H9 (cell line): Measurements from ENCODE around the gene UGT3A1. TPM values are rescaled to one million over a fixed set of nuclear protein-coding genes. Genes with fewer than 3 reads are reported as not detected.

ENCODE experiments used
- DNase-seq: peaks from one replicate; pipeline ENCODE4 v3.0.0-alpha.2; 2017
- H2AFZ ChIP-seq: one replicate; pipeline ENCODE4 v1.6.1; 2013; ENCODE audit warnings: mild to moderate bottlenecking, low read length, control low read depth, moderate library complexity
- H2AK5ac ChIP-seq: 2 replicates; pipeline ENCODE4 v1.6.1; 2013; ENCODE audit warnings: low read length, control low read depth, mixed read lengths; ENCODE audit not compliant: insufficient read length
- H2BK120ac ChIP-seq: one replicate; pipeline ENCODE4 v1.6.1; 2013; ENCODE audit warnings: low read depth, mild to moderate bottlenecking, low read length, control low read depth, inconsistent platforms; ENCODE audit not compliant: poor library complexity, severe bottlenecking
- H2BK12ac ChIP-seq: 2 replicates; pipeline ENCODE4 v1.6.1; 2013; ENCODE audit warnings: low read length, control low read depth, mixed read lengths, low read depth; ENCODE audit not compliant: insufficient read length
- H2BK15ac ChIP-seq: 2 replicates; pipeline ENCODE4 v1.6.1; 2013; ENCODE audit warnings: low read depth, low read length, control low read depth
- H2BK20ac ChIP-seq: one replicate; pipeline ENCODE4 v1.6.1; 2013; ENCODE audit warnings: low read depth, mild to moderate bottlenecking, low read length, control low read depth, inconsistent platforms; ENCODE audit not compliant: poor library complexity, severe bottlenecking
- H2BK5ac ChIP-seq: 2 replicates; pipeline ENCODE4 v1.6.1; 2013; ENCODE audit warnings: low read length, control low read depth, mixed read lengths; ENCODE audit not compliant: insufficient read length
- H3K14ac ChIP-seq: 2 replicates; pipeline ENCODE4 v1.6.1; 2013; ENCODE audit warnings: low read length, control low read depth; ENCODE audit not compliant: insufficient read depth
- H3K18ac ChIP-seq: 2 replicates; pipeline ENCODE4 v1.6.1; 2013; ENCODE audit warnings: low read depth, mild to moderate bottlenecking, mixed read lengths, low read length, control low read depth; ENCODE audit not compliant: insufficient read length
- H3K23ac ChIP-seq: 2 replicates; pipeline ENCODE4 v1.6.1; 2013; ENCODE audit warnings: low read length, control low read depth, mixed read lengths, low read depth; ENCODE audit not compliant: insufficient read length
- H3K23me2 ChIP-seq: 2 replicates; pipeline ENCODE4 v1.6.1; 2013; ENCODE audit warnings: low read depth, mild to moderate bottlenecking, mixed read lengths, low read length, control low read depth; ENCODE audit not compliant: insufficient read length, poor library complexity, severe bottlenecking
- H3K27ac ChIP-seq: 2 replicates; pipeline ENCODE4 v1.5.1; 2013; ENCODE audit warnings: low read length, control low read depth, mixed read lengths, low read depth; ENCODE audit not compliant: insufficient read length
- H3K27me3 ChIP-seq: 2 replicates; pipeline ENCODE4 v1.6.1; 2013; ENCODE audit warnings: low read length, control low read depth, inconsistent platforms; ENCODE audit not compliant: insufficient read depth
- H3K4ac ChIP-seq: 2 replicates; pipeline ENCODE4 v1.6.1; 2013; ENCODE audit warnings: low read depth, mild to moderate bottlenecking, control low read depth, inconsistent platforms, low read length, moderate library complexity
- H3K4me1 ChIP-seq: 2 replicates; pipeline ENCODE4 v1.6.1; 2013; ENCODE audit warnings: low read length, control low read depth, inconsistent platforms; ENCODE audit not compliant: insufficient read depth
- H3K4me2 ChIP-seq: 2 replicates; pipeline ENCODE4 v1.6.1; 2013; ENCODE audit warnings: low read length, control low read depth, mixed read lengths; ENCODE audit not compliant: insufficient read length, insufficient read depth
- H3K56ac ChIP-seq: 2 replicates; pipeline ENCODE4 v1.6.1; 2013; ENCODE audit warnings: low read depth, mild to moderate bottlenecking, mixed read lengths, low read length, control low read depth; ENCODE audit not compliant: insufficient read length
- H3K79me1 ChIP-seq: 2 replicates; pipeline ENCODE4 v1.6.1; 2013; ENCODE audit warnings: low read depth, mild to moderate bottlenecking, moderate library complexity, low read length, control low read depth, inconsistent platforms; ENCODE audit not compliant: insufficient read depth, poor library complexity, severe bottlenecking
- H3K79me2 ChIP-seq: 2 replicates; pipeline ENCODE4 v1.6.1; 2013; ENCODE audit warnings: low read length, control low read depth, inconsistent platforms; ENCODE audit not compliant: insufficient read depth
- H3K9ac ChIP-seq: 2 replicates; pipeline ENCODE4 v1.6.1; 2013; ENCODE audit warnings: low read length, control low read depth, mixed read lengths; ENCODE audit not compliant: insufficient read length; ENCODE audit errors: extremely low read depth
- H3K9me3 ChIP-seq: one replicate; pipeline ENCODE4 v1.6.1; 2013; ENCODE audit warnings: low read depth, low read length, inconsistent platforms; ENCODE audit not compliant: control insufficient read depth
- H3T11ph ChIP-seq: one replicate; pipeline ENCODE4 v1.6.1; 2013; ENCODE audit warnings: mild to moderate bottlenecking, low read length, control low read depth, inconsistent platforms
- H4K20me1 ChIP-seq: one replicate; pipeline ENCODE4 v1.6.1; 2013; ENCODE audit not compliant: control insufficient read depth, insufficient read length, insufficient read depth
- H4K5ac ChIP-seq: 2 replicates; pipeline ENCODE4 v1.6.1; 2013; ENCODE audit warnings: low read depth, mild to moderate bottlenecking, mixed read lengths, low read length, control low read depth; ENCODE audit not compliant: insufficient read length
- H4K8ac ChIP-seq: replicated peaks from 2 replicates; pipeline ENCODE4 v1.6.1; 2013; ENCODE audit warnings: low read length, control low read depth, mixed read lengths, low read depth; ENCODE audit not compliant: insufficient read length
- H4K91ac ChIP-seq: 2 replicates; pipeline ENCODE4 v1.6.1; 2013; ENCODE audit warnings: low read depth, mild to moderate bottlenecking, moderate library complexity, mixed read lengths, low read length, control low read depth; ENCODE audit not compliant: insufficient read length
- H3K27ac Mint-ChIP-seq, 3 experiments: 2 replicates in 2 of 3; 3 replicates in 1 of 3; pipeline ENCODE4 v1.8.0; 2020 to 2021; ENCODE audit warnings: mixed read lengths in 3 of 3, mild to moderate bottlenecking in 1 of 3, moderate library complexity in 1 of 3
- H3K27me3 Mint-ChIP-seq: 2 replicates; pipeline ENCODE4 v1.8.0; 2021; ENCODE audit warnings: low read depth, mild to moderate bottlenecking, moderate library complexity, mixed read lengths
- H3K36me3 Mint-ChIP-seq, 3 experiments: 2 replicates in 2 of 3; 3 replicates in 1 of 3; pipeline ENCODE4 v1.8.0; 2020 to 2021; ENCODE audit warnings: low read depth in 3 of 3, mixed read lengths in 3 of 3; ENCODE audit not compliant: insufficient read depth in 1 of 3
- H3K4me1 Mint-ChIP-seq, 2 experiments: 2 replicates each; pipeline ENCODE4 v1.8.0; 2020; ENCODE audit warnings: mixed read lengths in 2 of 2
- H3K4me3 Mint-ChIP-seq, 2 experiments: 2 replicates in 1 of 2; 3 replicates in 1 of 2; pipeline ENCODE4 v1.8.0; 2020 to 2021; ENCODE audit warnings: mild to moderate bottlenecking in 2 of 2, mixed read lengths in 2 of 2, moderate library complexity in 1 of 2
- H3K9me3 Mint-ChIP-seq, 2 experiments: 2 replicates in 1 of 2; 3 replicates in 1 of 2; pipeline ENCODE4 v1.8.0; 2020; ENCODE audit warnings: mild to moderate bottlenecking in 2 of 2, mixed read lengths in 2 of 2, moderate library complexity in 1 of 2
- CTCF ChIP-seq: fragments of 200-600 bp; sonication (generic); conservative IDR thresholded peaks from 3 replicates; pipeline ENCODE4 v1.8.0; 2021; ENCODE audit warnings: antibody characterized with exemption, mild to moderate bottlenecking
- WGBS: extraction: QIAGEN DNeasy Blood & Tissue Kit; methylation state at CpG from one replicate; pipeline ENCODE4 v1.1.7; 2013; ENCODE audit warnings: missing lambda C conversion rate, low lambda C conversion rate, mixed read lengths; ENCODE audit not compliant: insufficient read length; ENCODE audit errors: extremely low coverage; 5-methylcytosine and 5-hydroxymethylcytosine counted together
- total RNA-seq: library from RNA; stranded (reverse); gene quantifications from 2 replicates; pipeline ENCODE4 v1.2.1, GENCODE V29; 2021

The UGT3A1 gene
- total RNA-seq, 1 experiment from 2014 or later: 1.8 TPM

GRCh38 chr5:35988529-35988928 lies 2.7 kb downstream of the UGT3A1 start:
- H4K8ac ChIP-seq: no peak overlapping the region
- no peak overlapping the region for H3K23ac ChIP-seq
- no CpG with 5 or more reads among the region's 4 CpGs for WGBS
- H3K23me2 ChIP-seq: peaks cover 4% of the 10 kb centered on the region
- no peak overlapping the region for H4K5ac ChIP-seq
- H2AFZ ChIP-seq: no peak overlapping the region
- no peaks in the 10 kb centered on the region for H3K9me3 ChIP-seq
- no peak overlapping the region for H3K56ac ChIP-seq
- H3K27ac ChIP-seq: no peak overlapping the region
- no peak overlapping the region for H3K14ac ChIP-seq
- Mint-ChIP-seq H3K4me1 (peaks cover 14 to 20% of the 10 kb centered on the region in 2 experiments), H3K27ac (no peak overlapping the region), H3K4me3 (no peak overlapping the region), H3K36me3 (0 out of 7 replicates have a peak, but pooled peaks cover 0 to under 1% (median 0%) of the 10 kb centered on the region in 3 experiments), H3K27me3 (peaks cover 43% of the 10 kb centered on the region), H3K9me3 (peaks cover 1 to 3% of the 10 kb centered on the region in 2 experiments; a peak in 4 of 5 replicates)
- no peak overlapping the region for H2BK5ac ChIP-seq
- H3K18ac ChIP-seq: no peak overlapping the region
- H2BK20ac ChIP-seq: no peak overlapping the region
- H3T11ph ChIP-seq: no peak overlapping the region
- H3K79me2 ChIP-seq: no peaks in the 10 kb centered on the region
- H2AK5ac ChIP-seq: no peak overlapping the region
- no peak overlapping the region for H2BK12ac ChIP-seq
- no peak overlapping the region for H2BK15ac ChIP-seq
- DNase-seq: no peak
- H2BK120ac ChIP-seq: no peak overlapping the region
- H3K9ac ChIP-seq: no peak overlapping the region
- no peaks in the 10 kb centered on the region for H4K20me1 ChIP-seq
- no peaks in the 10 kb centered on the region for H3K4me1 ChIP-seq
- H4K91ac ChIP-seq: no peak overlapping the region
- TF ChIP-seq CTCF: no peak
- H3K4me2 ChIP-seq: no peak overlapping the region
- H3K79me1 ChIP-seq: no peaks in the 10 kb centered on the region
- H3K27me3 ChIP-seq: peaks cover 3% of the 10 kb centered on the region; the same call in 1 of the 2 replicates
- H3K4ac ChIP-seq: no peak overlapping the region
